Measurements from ENCODE around the gene SCYGR8.
"Not testable (repeated sequence)": the region's sequence is repeated elsewhere in the genome, so short reads cannot be mapped to it uniquely, and the experiment has no call there.

Gene SCYGR8

DNA sequence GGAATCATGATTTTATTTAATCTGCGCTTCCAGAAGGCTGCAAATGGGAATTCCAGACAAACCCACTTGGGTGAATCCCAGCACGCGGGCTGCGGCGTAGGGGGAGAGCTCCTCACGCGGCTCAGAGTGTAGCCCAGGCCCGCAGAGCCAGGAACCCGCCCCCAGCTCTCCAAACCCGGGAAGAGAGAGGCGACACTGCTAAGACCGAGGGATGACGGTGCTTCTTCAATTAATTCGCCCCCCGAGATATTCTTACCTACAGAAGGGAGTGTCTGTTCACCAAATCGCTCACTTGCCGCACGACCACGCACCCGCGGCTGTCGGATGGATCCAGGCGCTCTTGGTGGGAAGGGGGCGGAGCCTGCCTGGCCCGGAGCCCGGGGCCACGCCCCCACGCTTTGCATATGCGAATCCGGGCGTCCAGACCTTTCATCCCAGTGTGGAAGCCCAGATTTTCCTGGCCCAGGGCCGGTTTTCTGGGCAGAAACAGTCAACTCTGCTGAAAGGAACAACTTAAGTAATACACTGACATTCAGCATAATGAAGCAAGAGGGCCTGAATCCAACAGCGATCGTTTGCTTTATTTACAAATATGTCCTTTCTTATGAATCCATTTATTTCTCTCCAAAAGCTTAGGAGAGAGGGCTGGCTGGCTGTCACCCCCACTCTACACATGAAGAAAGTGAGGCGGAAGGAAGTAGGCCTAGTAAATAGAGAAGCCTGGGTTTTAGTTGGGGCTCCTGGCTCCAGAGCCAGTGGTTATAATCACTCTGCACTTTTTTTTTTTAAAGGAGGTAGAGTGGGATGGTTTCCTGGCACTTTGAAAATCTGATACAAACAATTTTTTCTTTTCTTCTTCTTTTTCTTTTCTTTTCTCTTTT is 27.8 kb upstream of the SCYGR8 start, which contains the start of gene SLC19A3:
SLC19A3 (minus strand) TSS at position 342 of the 881 bp plus-strand sequence. CDS start 15,710 bp downstream, outside the sequence.
- Histone ChIP-seq H3K27me3 (ENCODE audit: insufficient read depth, low read length, poor library complexity) (no peaks in the 10 kb centered on the region), H3K9ac (ENCODE audit: low read depth, low read length) (no peak within 1 kb of the TSS), H3K4me1 (ENCODE audit: insufficient read depth, low read length) (no peaks in the 10 kb centered on the region), H3K4me2 (ENCODE audit: insufficient read depth, low read length) (no peak within 1 kb of the TSS), H4K20me1 (ENCODE audit: insufficient read depth, low read length) (no peaks in the 10 kb centered on the region), H3K27ac (ENCODE audit: low read length) (no peak within 1 kb of the TSS), H3K4me3 (ENCODE audit: low read depth in 1 of 2, low read length in 2 of 2) (no peak within 1 kb of the TSS), H3K79me2 (ENCODE audit: insufficient read depth, low read length) (no peaks in the 10 kb centered on the region), H2AFZ (ENCODE audit: low read depth, low read length) (no peak within 1 kb of the TSS), H3K9me3 (ENCODE audit: insufficient read depth, low read length, severe bottlenecking) (no peaks in the 10 kb centered on the region), H3K36me3 (ENCODE audit: insufficient read depth, low read length) (no peaks in the 10 kb centered on the region)
- no peak for TF ChIP-seq EZH2 (IDR thresholded peaks at IDR 0.05; ENCODE audit: borderline replicate concordance, low read depth, low read length, severe bottlenecking)
- TF ChIP-seq, protein P1, sequence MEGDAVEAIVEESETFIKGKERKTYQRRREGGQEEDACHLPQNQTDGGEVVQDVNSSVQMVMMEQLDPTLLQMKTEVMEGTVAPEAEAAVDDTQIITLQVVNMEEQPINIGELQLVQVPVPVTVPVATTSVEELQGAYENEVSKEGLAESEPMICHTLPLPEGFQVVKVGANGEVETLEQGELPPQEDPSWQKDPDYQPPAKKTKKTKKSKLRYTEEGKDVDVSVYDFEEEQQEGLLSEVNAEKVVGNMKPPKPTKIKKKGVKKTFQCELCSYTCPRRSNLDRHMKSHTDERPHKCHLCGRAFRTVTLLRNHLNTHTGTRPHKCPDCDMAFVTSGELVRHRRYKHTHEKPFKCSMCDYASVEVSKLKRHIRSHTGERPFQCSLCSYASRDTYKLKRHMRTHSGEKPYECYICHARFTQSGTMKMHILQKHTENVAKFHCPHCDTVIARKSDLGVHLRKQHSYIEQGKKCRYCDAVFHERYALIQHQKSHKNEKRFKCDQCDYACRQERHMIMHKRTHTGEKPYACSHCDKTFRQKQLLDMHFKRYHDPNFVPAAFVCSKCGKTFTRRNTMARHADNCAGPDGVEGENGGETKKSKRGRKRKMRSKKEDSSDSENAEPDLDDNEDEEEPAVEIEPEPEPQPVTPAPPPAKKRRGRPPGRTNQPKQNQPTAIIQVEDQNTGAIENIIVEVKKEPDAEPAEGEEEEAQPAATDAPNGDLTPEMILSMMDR (IDR thresholded peaks at IDR 0.05; ENCODE audit: borderline replicate concordance, extremely low read depth, low read length, poor library complexity, severe bottlenecking): no peak
- DNase-seq (no peak), ATAC-seq (ENCODE audit: insufficient read depth, low read depth) (no peak)

DNA sequence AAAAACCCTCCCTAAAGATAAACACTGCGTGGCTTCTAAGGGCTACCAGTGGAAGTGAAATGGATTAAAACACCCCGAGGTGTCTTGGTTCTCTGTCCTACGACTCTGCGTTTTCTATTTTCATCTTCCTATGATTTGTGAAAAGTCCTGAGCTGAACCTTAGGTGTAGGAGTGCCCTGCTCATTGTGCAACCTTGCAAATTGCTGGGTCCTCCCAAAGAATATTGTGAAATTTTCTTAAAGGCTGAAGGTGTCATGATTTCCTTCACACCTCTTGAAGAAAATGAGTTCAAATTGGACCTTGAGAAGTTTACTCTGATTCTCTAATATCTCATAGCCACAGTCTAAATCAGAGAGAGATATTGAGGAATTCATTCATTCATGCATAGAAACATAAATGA is 26.1 kb upstream of the SCYGR8 start:
- H3K4me3 ChIP-seq (ENCODE audit: low read depth in 1 of 2, low read length in 2 of 2): no peak overlapping the region
- DNase-seq (no peak), ATAC-seq (ENCODE audit: insufficient read depth, low read depth) (no peak)
- no peaks in the 10 kb centered on the region for H3K4me1 ChIP-seq (ENCODE audit: insufficient read depth, low read length)
- no peaks in the 10 kb centered on the region for H3K36me3 ChIP-seq (ENCODE audit: insufficient read depth, low read length)
- no peak overlapping the region for H2AFZ ChIP-seq (ENCODE audit: low read depth, low read length)
- H3K79me2 ChIP-seq (ENCODE audit: insufficient read depth, low read length): no peaks in the 10 kb centered on the region
- no peak overlapping the region for H3K9ac ChIP-seq (ENCODE audit: low read depth, low read length)
- TF ChIP-seq, protein P1 (IDR thresholded peaks at IDR 0.05; ENCODE audit: borderline replicate concordance, extremely low read depth, low read length, poor library complexity, severe bottlenecking): no peak
- no peaks in the 10 kb centered on the region for H3K27me3 ChIP-seq (ENCODE audit: insufficient read depth, low read length, poor library complexity)
- H4K20me1 ChIP-seq (ENCODE audit: insufficient read depth, low read length): no peaks in the 10 kb centered on the region
- H3K27ac ChIP-seq (ENCODE audit: low read length): no peak overlapping the region
- H3K9me3 ChIP-seq (ENCODE audit: insufficient read depth, low read length, severe bottlenecking): no peaks in the 10 kb centered on the region
- H3K4me2 ChIP-seq (ENCODE audit: insufficient read depth, low read length): no peak overlapping the region

DNA sequence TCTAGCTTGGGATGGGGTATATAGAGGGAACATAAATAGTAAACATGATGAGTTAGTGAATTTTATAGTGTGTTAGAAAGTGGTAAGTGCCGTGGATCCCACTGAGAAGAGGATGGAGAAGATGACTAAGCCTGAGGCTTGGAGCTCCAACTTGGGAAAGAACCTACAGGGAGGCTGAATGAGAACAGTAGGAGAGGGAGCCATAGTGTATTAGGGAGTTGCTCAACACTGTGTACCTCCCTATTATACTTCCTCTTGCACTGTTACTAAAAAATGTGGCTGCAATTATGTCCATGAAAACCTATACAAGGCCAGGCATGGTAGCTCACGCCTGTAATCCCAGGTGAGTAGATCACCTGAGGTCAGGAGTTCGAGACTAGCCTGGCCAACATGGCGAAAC is 25.0 kb upstream of the SCYGR8 start:
- no peak for ATAC-seq (ENCODE audit: insufficient read depth, low read depth)
- H3K36me3 ChIP-seq (ENCODE audit: insufficient read depth, low read length): no peaks in the 10 kb centered on the region
- no peak overlapping the region for H3K4me2 ChIP-seq (ENCODE audit: insufficient read depth, low read length)
- TF ChIP-seq, protein P1 (IDR thresholded peaks at IDR 0.05; ENCODE audit: borderline replicate concordance, extremely low read depth, low read length, poor library complexity, severe bottlenecking): no peak
- no peak for TF ChIP-seq EZH2 (IDR thresholded peaks at IDR 0.05; ENCODE audit: borderline replicate concordance, low read depth, low read length, severe bottlenecking)
- no peaks in the 10 kb centered on the region for H3K79me2 ChIP-seq (ENCODE audit: insufficient read depth, low read length)
- no peak for DNase-seq
- no peak overlapping the region for H3K9ac ChIP-seq (ENCODE audit: low read depth, low read length)
- H3K27me3 ChIP-seq (ENCODE audit: insufficient read depth, low read length, poor library complexity): no peaks in the 10 kb centered on the region
- H3K4me1 ChIP-seq (ENCODE audit: insufficient read depth, low read length): no peaks in the 10 kb centered on the region
- no peaks in the 10 kb centered on the region for H3K9me3 ChIP-seq (ENCODE audit: insufficient read depth, low read length, severe bottlenecking)
- no peak overlapping the region for H3K27ac ChIP-seq (ENCODE audit: low read length)
- no peaks in the 10 kb centered on the region for H4K20me1 ChIP-seq (ENCODE audit: insufficient read depth, low read length)
- no peak overlapping the region for H2AFZ ChIP-seq (ENCODE audit: low read depth, low read length)
- H3K4me3 ChIP-seq (ENCODE audit: low read depth in 1 of 2, low read length in 2 of 2): no peak overlapping the region

DNA sequence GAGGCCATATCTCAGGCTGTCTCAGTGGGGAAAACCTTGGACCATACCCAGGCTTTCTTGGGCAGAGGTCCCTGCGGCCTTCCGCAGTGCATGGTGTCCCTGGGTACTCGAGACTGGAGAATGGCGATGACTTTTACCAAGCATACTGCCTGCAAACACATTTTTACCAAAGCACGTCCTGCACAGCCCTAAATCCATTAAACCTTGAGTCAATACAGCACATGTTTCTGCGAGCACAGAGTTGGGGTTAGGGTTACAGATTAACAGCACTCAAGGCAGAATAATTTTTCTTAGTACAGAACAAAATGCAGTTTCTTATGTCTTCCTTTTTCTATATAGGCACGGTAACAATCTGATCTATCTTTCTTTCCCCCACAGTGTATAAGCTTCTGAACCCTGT is 22.9 kb upstream of the SCYGR8 start:
- H3K4me3 ChIP-seq (ENCODE audit: low read depth in 1 of 2, low read length in 2 of 2); H4K20me1 ChIP-seq (ENCODE audit: insufficient read depth, low read length); H3K9me3 ChIP-seq (ENCODE audit: insufficient read depth, low read length, severe bottlenecking); H3K4me2 ChIP-seq (ENCODE audit: insufficient read depth, low read length); ATAC-seq (ENCODE audit: insufficient read depth, low read depth); H3K4me1 ChIP-seq (ENCODE audit: insufficient read depth, low read length); H2AFZ ChIP-seq (ENCODE audit: low read depth, low read length); H3K36me3 ChIP-seq (ENCODE audit: insufficient read depth, low read length); H3K9ac ChIP-seq (ENCODE audit: low read depth, low read length); DNase-seq; H3K27me3 ChIP-seq (ENCODE audit: insufficient read depth, low read length, poor library complexity); H3K79me2 ChIP-seq (ENCODE audit: insufficient read depth, low read length); H3K27ac ChIP-seq (ENCODE audit: low read length): not testable (repeated sequence)
